Right lobe of liver (tissue), 4 donors: ENCODE data around the gene ARHGAP23.

Source experiments
- POLR2A ChIP-seq: fragments of 450-650 bp; IDR thresholded peaks from one replicate; pipeline ENCODE4 v1.6.1; 2017; ENCODE audit warnings: antibody characterized with exemption, mild to moderate bottlenecking
- TF ChIP-seq, protein P1 (sequence below), 4 donors: fragments of 200-600 bp in 3 of 4; fragments of 450-650 bp in 1 of 4; IDR thresholded peaks; one replicate each; pipeline versions ENCODE4 v1.5.1 to v1.8.0; 2016 to 2022; ENCODE audit warnings: antibody characterized with exemption in 4 of 4, mild to moderate bottlenecking in 2 of 4
- donor health status: DM: no; HTN: no; CAD: no.
- donor health status: DM: no; HTN: no; CAD: no.
- donor health status: DM: no; HTN: yes; CAD: no.

DNA sequence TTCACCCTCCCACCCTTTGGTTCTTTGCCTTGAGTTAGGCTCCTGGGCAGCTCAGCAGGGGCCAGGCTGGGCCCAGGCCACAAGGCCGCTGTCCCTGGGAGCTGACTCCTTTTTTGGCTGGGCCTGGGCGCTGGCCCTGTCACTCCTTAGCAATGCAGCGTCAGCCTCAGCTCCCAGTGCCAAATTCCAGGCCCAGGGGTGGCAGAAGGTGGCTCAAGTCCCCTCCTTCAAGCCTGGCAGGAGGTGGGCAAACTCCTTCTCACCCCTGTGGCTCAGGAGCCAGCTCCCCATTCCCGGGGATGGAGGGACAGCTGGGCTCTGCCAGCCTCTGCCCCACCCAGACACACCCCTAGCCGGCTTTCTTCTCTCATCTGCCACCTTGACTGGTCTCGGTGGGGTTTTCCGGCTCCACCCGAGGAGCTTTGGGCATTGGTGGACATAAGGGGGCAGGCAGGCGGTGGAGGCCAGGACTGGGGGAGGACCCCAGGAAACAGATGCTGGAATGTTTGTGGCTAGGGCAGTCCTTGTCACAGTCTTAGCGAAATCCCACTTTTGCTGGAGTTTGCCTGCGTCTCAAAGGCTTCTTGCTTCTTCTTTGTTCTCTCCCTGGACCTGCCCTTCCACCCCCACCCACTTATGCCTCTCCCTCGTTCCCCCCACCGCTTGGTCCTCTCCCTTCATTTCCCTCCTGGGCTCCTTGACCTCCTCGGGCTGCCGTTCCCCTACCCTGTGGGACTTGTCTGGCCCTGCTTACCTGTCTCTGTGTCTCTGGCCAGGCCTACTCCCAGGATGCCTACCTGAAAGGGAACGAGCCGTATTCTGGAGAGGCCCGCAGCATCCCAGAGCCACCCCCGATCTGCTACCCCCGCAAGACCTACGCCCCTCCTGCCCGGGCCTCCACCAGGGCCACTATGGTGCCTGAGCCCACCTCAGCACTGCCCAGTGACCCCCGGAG is 37.4 kb downstream of the ARHGAP23 start:
- TF ChIP-seq, protein P1, sequence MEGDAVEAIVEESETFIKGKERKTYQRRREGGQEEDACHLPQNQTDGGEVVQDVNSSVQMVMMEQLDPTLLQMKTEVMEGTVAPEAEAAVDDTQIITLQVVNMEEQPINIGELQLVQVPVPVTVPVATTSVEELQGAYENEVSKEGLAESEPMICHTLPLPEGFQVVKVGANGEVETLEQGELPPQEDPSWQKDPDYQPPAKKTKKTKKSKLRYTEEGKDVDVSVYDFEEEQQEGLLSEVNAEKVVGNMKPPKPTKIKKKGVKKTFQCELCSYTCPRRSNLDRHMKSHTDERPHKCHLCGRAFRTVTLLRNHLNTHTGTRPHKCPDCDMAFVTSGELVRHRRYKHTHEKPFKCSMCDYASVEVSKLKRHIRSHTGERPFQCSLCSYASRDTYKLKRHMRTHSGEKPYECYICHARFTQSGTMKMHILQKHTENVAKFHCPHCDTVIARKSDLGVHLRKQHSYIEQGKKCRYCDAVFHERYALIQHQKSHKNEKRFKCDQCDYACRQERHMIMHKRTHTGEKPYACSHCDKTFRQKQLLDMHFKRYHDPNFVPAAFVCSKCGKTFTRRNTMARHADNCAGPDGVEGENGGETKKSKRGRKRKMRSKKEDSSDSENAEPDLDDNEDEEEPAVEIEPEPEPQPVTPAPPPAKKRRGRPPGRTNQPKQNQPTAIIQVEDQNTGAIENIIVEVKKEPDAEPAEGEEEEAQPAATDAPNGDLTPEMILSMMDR (IDR thresholded peaks at IDR 0.05), result no peak
- TF ChIP-seq POLR2A, result no peak
